ENCODE data around the gene RBM4B. TPM values are rescaled to one million over a fixed set of nuclear protein-coding genes. Genes with fewer than 3 reads are reported as not detected.

RBM4B gene
- total and polyA plus RNA-seq, 2 of the 13 experiments (the other 11 are each of a cell fraction or from before 2014, with no cell fraction given) = 25.8 to 32.4 TPM

DNA sequence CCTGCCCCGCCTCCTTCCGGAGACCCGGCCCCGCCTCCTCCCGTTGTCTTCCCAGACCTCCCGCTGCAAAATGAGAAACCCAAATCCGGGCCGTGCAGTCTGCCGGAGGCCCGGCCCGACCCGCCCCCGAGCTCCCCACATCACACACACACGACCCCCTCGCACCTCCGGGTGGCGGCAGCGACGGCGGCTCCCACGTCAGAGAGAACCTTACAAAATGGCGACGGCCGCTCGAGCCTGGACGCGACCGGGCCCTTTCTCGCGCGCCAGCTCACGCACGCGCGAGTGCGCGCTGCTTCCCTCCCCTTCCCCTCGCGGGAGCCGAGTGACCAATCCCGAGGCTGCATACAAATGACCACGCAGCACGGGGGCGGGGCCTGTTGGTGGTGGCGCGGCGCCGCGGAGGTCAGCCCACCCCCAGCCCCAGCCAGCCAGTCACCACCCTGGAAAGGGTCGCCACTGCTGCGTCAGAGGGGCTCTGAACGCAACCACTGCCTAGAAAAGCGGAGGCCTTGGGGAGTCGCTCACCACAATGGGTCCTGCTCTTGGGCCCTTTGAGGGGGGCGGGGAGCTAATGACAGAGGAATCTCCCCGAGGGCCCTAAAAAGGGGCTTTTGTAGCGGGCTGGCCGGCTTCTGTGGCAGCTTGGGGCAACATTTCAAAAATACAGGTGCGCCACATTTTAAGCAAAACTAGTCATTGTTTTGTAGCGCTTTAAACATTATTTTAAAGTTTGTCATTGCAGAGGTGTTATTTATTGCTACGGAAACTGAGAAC, at the start of gene RBM4B (continued):
- TF ChIP-seq, protein P1, sequence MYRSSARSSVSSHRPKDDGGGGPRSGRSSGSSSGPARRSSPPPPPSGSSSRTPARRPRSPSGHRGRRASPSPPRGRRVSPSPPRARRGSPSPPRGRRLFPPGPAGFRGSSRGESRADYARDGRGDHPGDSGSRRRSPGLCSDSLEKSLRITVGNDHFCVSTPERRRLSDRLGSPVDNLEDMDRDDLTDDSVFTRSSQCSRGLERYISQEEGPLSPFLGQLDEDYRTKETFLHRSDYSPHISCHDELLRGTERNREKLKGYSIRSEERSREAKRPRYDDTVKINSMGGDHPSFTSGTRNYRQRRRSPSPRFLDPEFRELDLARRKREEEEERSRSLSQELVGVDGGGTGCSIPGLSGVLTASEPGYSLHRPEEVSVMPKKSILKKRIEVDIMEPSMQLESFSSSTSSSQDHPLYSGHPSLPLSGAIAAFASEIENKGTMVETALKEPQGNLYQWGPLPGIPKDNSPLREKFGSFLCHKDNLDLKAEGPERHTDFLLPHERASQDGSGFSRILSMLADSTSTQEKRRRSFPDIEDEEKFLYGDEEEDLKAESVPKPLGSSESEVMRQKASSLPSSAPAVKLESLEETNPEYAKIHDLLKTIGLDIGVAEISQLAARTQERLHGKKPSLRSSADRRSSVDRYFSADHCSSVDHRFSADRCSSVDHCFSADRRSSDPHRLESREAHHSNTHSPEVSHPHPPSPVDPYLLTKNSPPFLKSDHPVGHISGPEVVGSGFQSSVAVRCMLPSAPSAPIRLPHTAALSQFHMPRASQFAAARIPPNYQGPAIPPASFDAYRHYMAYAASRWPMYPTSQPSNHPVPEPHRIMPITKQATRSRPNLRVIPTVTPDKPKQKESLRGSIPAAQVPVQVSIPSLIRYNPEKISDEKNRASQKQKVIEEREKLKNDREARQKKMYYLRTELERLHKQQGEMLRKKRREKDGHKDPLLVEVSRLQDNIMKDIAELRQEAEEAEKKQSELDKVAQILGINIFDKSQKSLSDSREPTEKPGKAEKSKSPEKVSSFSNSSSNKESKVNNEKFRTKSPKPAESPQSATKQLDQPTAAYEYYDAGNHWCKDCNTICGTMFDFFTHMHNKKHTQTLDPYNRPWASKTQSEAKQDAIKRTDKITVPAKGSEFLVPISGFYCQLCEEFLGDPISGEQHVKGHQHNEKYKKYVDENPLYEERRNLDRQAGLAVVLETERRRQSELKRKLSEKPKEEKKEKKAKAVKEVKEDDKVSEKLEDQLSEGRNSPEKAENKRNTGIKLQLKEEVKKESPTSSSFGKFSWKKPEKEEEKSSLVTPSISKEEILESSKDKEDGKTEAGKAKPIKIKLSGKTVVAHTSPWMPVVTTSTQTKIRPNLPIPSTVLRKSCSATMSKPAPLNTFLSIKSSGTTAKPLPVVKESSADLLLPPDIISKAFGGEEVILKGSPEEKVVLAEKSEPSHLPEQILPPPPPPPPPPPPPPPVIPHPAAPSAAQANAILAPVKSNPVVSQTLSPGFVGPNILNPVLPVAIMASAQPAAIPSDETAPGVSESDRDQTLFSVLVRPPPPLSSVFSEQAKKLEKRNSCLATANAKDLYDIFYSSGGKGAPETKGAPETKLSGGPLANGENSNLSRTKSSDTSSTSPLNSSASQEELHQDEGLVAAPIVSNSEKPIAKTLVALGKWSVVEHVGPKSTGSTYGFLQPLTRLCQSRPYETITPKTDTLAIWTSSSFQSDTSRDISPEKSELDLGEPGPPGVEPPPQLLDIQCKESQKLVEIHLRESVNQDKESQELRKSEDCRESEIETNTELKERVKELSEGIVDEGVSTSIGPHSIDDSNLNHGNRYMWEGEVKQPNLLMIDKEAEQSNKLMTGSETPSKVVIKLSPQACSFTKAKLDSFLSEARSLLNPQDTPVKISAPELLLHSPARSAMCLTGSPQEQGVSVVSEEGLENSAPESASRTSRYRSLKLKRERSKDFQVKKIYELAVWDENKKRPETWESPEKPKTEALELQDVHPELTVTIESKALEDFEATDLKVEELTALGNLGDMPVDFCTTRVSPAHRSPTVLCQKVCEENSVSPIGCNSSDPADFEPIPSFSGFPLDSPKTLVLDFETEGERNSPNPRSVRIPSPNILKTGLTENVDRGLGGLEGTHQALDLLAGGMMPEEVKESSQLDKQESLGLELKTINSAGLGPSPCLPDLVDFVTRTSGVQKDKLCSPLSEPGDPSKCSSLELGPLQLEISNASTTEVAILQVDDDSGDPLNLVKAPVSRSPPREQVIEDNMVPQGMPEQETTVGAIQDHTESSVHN (CRISPR knock-in tag; IDR thresholded peaks at IDR 0.05) = 0 out of 2 replicates have a peak, but pooled peaks have one; percentile 68
- TF ChIP-seq PRDM15 (CRISPR knock-in tag; IDR thresholded peaks at IDR 0.05) = no peak
- no peak for TF ChIP-seq TCF7L2 (IDR thresholded peaks at IDR 0.05; ENCODE audit: low read depth, low read length)
- TF ChIP-seq ZNF232 (CRISPR knock-in tag; IDR thresholded peaks at IDR 0.05; ENCODE audit: borderline replicate concordance) = no peak
- no peak for TF ChIP-seq ZZZ3 (CRISPR knock-in tag; IDR thresholded peaks at IDR 0.05; ENCODE audit: borderline replicate concordance)
- TF ChIP-seq ZNF709 (CRISPR knock-in tag; IDR thresholded peaks at IDR 0.05) = peak; percentile 48
- TF ChIP-seq SOX5 (CRISPR knock-in tag; IDR thresholded peaks at IDR 0.05; ENCODE audit: borderline replicate concordance) = no peak; the same call in 1 of the 2 replicates
- TF ChIP-seq, protein P2, sequence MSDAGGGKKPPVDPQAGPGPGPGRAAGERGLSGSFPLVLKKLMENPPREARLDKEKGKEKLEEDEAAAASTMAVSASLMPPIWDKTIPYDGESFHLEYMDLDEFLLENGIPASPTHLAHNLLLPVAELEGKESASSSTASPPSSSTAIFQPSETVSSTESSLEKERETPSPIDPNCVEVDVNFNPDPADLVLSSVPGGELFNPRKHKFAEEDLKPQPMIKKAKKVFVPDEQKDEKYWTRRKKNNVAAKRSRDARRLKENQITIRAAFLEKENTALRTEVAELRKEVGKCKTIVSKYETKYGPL (CRISPR knock-in tag; IDR thresholded peaks at IDR 0.05) = no peak
- no peak for TF ChIP-seq HMG20B (CRISPR knock-in tag; conservative IDR thresholded peaks at IDR 0.05)
- no peak for TF ChIP-seq ZNF33A (CRISPR knock-in tag; IDR thresholded peaks at IDR 0.05; ENCODE audit: borderline replicate concordance)
- TF ChIP-seq ZFP41 (CRISPR knock-in tag; IDR thresholded peaks at IDR 0.05; ENCODE audit: borderline replicate concordance) = no peak
- no peak for TF ChIP-seq GPN1 (CRISPR knock-in tag; IDR thresholded peaks at IDR 0.05; ENCODE audit: borderline replicate concordance)

Measured in HepG2 (cell line).